SKM-1 (cell line): ENCODE data around the gene SMKR1.
"Not testable (repeated sequence)": the region's sequence is repeated elsewhere in the genome, so short reads cannot be mapped to it uniquely, and the experiment has no call there.

Experiments used
- DNase-seq: peaks from one replicate; lab custom pipeline; 2025; ENCODE audit not compliant: unreplicated experiment; lab: John Stamatoyannopoulos, UW

Gene SMKR1

DNA sequence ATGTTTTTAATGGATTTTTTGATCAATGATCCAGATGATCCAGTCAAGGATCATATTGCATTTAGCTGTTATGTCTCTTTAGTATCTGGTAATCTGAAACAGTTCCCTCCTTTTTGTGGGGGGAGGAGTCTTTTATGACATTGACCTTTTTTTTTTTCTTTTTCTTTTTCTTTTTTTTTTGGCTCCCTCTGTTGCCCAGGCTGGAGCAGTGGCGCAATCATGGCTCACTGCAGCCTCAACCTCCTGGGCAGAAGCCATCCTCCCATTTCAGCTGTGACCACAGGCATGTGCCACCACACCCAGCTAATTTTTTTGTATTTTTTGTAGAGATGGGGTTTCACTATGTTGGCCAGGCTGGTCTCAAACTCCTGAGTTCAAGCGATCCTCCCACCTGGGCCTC lies 22.1 kb downstream of the SMKR1 start:
- DNase-seq: peak; percentile 19

DNA sequence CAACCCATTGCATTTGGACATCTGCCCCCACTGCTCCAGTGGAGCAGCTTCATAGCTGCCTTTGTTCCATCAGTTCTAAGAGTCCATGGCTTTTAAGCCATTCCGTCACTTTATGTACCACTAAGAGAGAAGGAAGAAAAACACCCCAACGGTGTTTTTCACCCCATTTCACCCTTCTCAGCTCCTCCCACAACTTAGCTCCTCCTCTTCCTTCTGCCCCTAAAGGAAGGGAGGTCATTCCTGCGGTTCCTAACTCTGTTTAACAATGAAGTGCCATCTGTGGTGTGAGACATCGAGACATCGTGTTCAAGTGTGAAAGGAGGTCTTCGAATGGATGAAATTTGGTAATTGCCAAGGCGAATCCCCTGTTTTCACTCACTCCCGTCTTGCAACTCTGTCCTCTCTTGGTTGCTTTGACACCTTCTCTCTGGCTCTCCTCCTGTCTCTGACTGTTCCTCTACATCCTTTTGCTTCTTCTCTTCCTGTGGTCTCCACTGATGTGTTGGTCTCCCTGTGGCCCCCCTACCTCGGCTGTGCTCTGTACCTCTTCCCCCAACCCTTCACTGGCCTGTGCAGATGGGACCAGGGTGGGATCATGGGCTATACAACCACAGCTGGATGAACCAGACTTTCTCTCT lies 23.0 kb downstream of the SMKR1 start:
- no peak for DNase-seq

DNA sequence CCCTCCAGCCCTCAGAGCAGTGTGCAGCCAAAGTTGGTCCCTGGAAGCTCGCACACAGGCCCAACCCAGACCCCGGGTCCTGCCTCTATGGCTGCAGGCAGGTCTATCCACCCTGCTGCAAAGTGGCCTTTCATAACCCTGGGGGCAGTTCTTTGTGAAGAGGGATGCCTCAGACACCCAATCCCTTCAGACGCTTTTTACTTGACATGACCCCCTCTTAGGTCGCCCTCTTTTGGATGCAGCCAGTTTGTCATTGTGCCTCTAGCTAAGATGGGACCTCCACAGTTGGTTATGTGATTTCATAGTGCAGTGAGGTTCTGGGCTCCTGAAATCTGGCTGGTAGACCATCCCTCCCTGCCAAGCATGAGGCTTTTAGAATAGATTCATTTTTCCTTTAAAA lies 27.3 kb downstream of the SMKR1 start:
- no peak for DNase-seq

DNA sequence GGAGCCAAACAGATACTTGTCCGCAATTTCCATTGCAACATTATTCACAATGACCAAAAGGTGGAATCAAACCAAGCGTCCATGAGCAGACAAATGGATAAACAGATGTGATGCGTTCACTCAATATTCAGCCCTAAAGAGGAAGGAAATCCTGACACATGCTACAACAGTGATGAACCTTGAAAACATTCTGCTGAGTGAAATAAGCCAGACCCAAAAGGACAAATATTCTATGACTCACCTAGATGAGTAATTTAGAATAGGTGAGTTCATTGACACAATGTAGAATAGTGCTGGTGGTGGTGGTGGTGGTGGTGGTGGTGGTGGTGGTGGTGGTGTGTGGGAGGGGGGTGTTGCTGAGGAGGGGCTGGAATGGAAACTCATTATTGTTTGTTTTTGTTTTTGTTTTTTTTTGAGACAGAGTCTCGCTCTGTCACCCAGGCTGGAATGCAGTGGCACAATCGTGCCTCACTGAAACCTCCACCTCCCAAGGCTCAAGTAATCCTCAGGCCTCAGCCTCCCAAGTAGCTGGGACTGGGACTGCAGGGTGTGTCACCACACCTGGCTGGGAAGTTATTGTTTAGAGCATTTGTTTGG lies 28.6 kb downstream of the SMKR1 start:
- no peak for DNase-seq

DNA sequence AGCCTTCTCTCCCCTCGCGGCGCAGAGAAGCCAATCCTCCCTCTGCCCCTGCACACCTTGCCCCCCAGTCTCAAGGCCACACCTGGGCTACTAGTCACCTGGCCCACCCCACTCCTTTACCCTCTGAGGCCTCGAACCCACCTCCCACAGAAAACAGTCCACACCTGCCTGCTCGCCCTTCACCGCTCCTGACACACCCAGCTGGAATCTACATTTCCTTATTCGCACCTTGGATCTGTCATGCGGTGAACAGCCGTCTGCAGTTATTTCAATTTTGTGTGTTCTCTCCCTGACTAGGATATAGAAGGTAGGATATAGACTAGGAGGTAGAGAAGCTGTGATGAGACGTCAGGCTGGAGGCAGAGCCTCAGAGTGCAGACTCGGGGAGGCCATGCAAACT lies 29.4 kb downstream of the SMKR1 start:
- no peak for DNase-seq

DNA sequence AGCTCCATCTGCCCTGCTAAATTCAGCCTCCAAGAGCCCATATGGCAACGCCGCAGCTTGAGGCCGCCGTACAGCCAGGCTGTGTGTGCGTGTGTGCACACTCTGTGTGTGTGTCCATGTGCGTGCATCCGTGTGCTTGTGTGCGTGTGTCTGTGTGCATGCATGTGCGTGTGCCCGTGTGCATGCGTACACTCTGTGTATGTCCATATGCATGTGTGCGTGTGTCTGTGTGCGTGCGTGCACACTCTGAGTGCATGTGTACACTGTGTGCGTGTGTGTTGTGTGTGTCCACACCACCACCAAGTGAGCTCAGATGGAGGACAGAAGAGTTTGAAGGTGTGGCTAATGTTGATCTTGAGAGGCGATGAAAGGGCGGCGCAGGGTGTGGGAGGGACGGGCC lies 30.0 kb downstream of the SMKR1 start:
- DNase-seq: no peak

DNA sequence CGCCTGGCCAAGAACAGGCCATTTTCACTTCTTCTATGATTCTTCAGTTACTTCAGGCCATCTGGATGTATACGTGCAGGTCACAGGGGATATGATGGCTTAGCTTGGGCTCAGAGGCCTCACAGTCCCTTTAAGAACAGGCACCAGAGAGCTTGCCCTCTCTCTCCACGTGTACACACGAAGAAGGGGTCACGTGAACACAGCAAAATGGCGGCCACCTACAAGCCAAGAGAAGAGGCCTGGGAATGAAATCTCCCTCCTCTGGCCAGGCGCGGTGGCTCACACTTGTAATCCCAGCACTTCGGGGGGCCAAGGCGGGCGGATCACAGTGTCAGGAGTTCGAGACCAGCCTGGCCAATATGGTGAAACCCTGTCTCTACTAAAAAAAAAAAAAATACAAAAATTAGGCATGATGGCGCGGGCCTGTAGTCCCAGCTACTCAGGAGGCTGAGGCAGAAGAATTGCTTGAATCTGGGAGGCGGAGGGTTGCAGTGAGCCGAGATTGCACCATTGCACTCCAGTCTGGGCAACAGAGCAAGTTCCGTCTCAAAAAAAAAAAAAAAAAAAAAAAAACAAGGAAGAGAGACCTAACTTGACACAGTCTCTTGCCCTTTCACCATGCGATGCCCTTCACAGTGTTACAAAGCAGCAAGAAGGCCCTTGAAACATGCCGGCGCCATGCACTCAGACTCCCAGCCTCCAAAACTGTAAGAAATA lies 32.4 kb downstream of the SMKR1 start:
- DNase-seq: not testable (repeated sequence)

DNA sequence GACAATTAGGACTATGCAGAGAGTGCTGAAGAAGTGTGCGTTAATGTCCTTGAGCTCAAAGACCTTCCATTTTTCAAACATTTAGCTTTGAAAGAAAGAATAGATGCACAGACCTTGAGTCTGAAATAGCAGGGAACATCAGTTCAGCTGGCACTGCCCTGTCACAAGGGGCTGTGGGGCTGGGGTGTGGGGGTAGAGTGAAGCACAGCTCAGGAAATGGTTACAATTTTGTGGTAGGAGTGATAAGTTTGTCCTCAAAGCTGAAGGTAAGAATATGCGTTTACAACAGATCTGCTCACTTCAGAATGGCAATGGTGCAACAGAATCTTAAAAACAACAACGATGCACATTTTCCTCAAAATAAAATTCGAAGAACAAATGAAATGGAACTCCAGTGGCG lies 33.6 kb downstream of the SMKR1 start:
- no peak for DNase-seq

DNA sequence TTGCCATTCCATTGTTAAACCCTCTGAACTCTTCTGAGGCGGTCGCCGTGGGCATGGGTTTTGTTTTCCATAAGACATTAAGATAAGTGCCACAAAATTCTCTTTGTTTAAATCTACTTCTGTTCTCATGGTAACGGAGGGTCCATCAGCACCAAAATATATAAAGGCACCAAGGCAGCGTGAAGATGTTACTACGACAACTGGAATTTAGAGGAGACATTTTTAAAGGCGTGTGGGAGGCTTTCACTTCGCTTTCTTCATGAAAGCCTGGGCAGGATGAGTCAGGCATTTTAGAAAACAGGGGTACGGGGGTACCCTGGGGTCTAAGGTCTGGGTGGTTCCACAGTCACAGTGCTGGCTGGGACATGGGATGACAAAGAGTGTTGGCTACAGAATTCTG lies 34.0 kb downstream of the SMKR1 start:
- DNase-seq: no peak

DNA sequence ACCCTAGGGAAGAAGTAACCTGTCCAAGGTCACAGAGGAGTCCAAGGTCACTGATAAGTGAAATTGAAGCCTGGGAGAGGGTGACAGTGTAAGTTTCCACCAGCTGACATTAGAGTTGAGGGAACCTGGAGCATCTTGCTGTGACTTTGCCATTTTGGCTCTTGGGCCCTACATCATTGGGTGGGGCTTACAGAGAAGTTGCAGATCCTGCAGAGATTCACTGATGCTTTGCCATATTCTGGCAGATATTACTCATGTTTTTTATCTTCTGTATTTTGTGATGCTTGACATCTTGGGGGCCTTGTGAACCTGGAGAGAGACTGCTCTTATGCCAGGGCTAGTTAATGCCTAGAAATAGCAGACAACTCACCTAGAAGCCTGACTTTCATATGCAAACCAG lies 36.5 kb downstream of the SMKR1 start:
- no peak for DNase-seq

DNA sequence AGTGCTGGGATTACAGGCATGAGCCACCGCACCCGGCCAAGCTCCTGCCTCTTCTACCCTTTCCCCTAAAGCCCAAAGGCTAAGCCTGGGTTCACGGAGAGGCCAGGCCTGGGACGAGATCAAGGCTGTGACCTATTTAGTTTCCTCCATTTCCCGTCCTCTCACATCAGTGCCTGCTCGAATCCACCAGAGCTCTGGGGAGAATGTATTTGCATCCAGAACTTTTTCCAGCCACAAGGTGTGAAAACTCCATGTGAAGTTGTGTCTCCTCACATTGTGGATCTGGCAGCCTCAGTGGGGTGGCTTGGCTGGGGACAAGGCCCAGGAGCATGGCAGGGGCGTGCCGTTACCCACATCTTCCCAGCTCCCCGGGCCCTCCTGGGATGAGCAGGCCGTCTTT lies 38.0 kb downstream of the SMKR1 start:
- no peak for DNase-seq

DNA sequence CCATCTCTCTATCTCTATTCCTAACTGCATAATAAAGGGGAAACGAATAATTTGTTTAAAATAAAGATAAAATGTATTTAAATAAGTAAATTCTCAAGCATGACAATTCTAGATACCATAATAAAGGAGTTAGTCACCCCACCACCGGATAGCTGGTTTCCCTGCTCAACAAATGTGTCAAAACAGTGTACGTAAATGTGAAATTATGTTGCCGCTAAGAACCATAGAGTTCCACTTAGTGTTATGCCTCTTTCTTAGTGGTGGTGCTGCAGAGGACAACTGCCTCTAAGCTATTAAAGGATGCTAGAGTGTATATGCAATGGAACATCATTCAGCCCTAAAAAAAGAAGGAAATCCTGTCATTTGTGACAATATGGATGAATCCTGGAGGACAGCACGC lies 42.4 kb downstream of the SMKR1 start:
- no peak for DNase-seq

DNA sequence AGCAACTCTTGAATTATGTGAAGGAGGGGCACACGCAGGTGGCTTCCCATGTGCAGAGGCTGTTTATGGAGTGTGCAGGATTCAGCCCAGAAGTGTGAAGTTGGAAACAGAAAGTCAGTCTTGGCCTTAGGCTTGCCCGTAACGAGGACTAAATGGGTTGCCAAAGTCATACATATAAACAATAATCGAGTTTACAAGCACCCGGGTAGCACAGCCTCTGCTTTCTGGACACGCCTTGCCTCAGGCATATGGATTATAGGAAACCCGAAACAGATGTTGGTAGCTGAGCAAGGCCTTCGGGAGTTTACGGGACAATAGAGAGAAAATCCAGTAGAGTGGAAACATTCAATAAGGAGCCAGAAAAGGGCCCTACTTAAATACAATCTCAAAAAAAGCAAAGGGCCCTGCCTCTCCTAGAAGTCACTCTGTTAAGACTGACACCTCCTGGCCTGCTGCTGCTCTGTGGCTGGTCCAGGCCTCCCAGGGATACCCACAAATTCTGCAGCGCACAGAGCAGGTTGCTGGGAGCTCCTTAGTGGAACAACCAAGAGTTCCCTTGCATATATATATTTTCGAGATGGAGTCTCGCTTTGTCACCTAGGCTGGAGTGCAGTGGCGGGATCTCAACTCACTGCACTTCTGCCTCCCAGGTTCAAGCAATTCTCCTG lies 48.5 kb downstream of the SMKR1 start:
- DNase-seq: no peak

DNA sequence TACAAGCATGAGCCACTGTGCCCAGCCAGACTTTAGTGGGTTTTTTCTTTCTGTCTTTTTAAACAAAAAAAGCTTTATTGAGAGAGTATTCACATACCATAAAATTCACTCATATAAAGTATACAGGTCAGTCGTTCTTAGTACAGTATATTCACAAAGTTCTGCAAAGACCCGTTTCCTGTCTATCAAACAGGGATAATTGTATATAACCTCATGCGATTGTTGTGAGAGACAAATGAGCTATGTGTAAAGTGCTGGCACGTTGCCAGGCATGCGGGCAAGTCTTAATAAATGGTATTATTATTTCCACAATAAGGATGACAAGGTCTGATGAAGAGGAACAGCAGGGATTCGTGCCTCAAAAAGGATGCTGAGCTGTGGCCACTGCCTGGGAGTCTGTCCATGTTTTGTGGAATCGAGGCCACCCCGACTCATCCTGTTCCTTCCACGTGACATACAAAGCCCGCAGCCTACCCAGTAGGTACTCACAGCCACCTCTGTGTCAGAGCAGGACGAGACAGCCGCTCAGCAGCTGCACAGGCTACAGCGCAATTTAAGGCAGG lies 51.6 kb downstream of the SMKR1 start:
- no peak for DNase-seq

DNA sequence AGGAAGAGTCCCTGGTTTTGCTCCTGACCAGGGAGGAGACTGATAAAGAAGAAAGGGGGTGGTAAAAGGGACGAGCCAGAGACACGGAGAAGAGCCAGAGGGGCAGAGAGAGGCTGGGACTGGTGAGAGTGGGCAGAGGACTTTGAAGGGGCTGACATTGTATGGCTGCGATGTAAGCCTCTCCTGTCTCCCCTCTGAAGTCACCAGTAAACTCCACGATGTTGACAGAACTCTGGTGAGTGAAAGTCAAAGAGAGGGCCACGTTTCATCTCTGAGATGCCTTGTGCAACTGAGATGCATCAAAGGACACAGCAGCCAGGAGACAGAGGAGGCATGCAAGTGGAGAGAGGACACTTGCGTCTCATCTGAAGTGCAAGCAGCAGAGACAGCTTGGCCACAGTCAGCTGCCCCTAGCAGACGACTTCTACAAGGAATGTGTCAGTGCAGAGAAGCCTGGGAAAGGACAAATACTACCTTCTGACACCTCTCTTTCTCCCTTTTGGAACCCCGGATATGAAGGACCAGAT lies 54.3 kb downstream of the SMKR1 start:
- DNase-seq: no peak

DNA sequence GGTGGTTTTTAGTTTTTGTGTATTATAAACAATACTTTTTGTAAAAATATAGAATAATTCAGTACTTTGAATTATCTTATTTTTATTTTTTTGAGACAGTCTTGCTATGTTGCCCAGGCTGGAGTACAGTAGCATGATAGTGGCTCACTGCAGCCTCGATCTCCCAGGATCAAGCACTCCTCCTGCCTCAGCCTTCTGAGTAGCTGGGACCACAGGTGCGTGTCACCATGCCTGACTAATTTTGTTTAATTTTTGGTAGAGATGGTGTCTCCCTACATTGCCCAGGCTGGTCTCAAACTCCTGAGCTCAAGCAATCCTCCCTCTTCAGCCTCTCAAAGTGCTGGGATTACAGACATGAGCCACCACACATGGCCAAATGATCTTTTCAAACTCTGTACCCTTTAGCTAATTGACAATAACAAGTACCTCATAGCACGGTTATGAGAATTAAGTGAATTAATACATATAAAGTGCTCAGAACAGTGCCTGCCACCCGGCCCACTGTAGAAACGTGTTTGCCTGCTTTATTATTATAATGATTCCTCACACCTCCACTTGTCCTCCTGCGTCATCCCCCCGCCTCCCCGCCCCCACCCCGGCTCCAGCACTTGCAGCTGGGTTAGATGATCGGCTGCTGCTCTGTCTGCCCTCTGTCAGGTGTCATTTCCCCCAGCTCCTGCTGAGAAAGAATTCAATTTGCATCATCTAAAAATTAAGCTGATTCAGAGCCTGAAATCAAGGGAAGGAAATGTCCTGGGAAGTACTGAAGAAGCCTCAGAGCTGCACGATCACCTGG lies 55.6 kb downstream of the SMKR1 start:
- DNase-seq: no peak

DNA sequence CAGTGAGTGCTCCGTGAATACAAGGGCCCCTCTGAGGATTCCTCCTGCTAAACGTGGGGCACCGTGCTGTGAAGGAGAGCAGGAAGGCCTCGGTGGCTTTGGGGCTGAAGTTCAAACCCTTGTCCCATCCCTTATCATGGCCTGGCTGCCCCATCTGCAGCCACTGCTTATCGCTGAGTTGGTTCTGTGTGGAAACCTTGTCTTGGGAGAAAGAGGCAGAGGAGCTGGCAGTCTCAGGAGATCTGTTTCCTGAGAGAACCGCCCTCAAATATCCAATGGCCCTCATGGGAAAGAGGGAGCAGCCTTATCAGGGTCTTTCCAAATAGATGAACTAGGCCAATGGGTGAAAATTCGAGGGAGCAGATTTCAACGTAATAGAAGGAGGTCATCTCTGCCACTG lies 57.2 kb downstream of the SMKR1 start:
- DNase-seq: no peak

DNA sequence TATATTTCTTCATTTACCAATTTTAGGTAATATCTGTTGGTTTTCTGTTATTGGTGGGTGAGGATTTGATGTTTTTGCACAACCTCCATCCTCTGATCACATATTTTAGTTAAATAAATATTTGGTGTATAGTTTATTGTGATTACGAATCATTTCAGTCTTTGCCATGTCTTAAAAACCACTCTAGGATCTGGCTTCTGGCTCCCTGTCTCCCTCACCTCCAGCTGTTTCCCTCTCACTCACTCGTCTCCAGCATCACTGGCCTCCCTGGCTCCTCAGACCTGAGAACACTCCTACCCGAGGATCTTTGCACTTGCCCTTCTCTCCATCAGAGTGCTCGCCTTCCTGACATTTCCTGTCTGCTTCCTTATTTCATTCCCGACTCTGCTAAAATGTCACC lies 58.5 kb downstream of the SMKR1 start:
- no peak for DNase-seq

DNA sequence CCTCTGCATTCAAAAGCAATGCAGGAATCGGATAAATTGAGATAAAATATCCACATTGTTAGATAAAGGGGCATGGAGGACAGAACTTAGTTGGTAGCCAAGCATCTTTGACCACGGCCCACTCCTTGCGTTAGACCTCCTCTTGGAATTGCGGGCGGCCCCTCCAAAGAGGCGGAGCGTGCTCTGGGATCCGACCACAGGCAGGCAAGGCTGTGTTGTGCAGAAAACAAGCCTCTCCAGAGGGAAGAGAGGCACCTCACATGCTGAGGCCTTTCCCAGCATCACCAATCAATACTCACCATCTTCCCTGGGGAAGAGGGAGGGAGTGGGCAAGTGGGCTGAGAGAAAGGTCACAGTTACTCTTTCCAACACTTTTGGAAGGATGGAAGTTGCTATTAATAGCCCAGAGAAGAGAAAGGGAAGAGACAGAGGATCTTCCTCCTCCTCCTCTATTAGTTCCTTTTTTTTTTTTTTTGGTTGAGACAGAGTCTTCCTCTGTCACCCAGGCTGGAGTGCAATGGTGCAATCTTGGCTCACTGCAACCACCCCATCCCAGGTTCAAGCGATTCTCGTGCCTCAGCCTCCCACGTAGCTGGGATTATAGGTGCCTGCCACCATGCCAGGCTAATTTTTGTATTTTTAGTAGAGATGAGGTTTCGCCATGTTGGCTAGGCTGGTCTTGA lies 59.5 kb downstream of the SMKR1 start:
- peak; percentile 13 for DNase-seq
